Loucy (cell line): ENCODE results near the gene ZNF536.

Source experiments
- H2AFZ ChIP-seq: fragments of 200-600 bp; sonication (generic); 2 replicates; pipeline ENCODE4 v1.6.0; 2016; ENCODE audit warnings: antibody characterized with exemption, mild to moderate bottlenecking, low read length, moderate library complexity
- H3F3A ChIP-seq: fragments of 200-600 bp; 2 replicates; pipeline ENCODE4 v1.6.0; 2016; ENCODE audit warnings: antibody characterized with exemption, low read depth, mild to moderate bottlenecking
- H3K27me3 ChIP-seq: fragments of 200-600 bp; sonication (generic); 2 replicates; pipeline ENCODE4 v1.6.1; 2014; ENCODE audit warnings: low read length, mild to moderate bottlenecking; ENCODE audit not compliant: insufficient read depth, poor library complexity, severe bottlenecking
- H3K36me3 ChIP-seq: fragments of 200-600 bp; sonication (generic); 2 replicates; pipeline ENCODE4 v1.6.1; 2016; ENCODE audit warnings: low read length; ENCODE audit not compliant: insufficient read depth
- H3K4me1 ChIP-seq: fragments of 200-600 bp; sonication (generic); 2 replicates; pipeline ENCODE4 v1.5.1; 2014; ENCODE audit warnings: low read length, mild to moderate bottlenecking; ENCODE audit not compliant: insufficient read depth, poor library complexity, severe bottlenecking
- H3K4me2 ChIP-seq: fragments of 200-600 bp; sonication (generic); 2 replicates; pipeline ENCODE4 v1.6.0; 2014; ENCODE audit warnings: antibody characterized with exemption, low read length, low read depth, mild to moderate bottlenecking; ENCODE audit not compliant: poor library complexity, severe bottlenecking
- H3K4me3 ChIP-seq: fragments of 200-600 bp; sonication (generic); 2 replicates; pipeline ENCODE4 v1.5.1; 2014; ENCODE audit warnings: low read length, mild to moderate bottlenecking, mixed read lengths; ENCODE audit not compliant: poor library complexity, severe bottlenecking
- H3K79me2 ChIP-seq: fragments of 200-600 bp; sonication (generic); 2 replicates; pipeline ENCODE4 v1.6.1; 2014; ENCODE audit warnings: low read length; ENCODE audit not compliant: insufficient read depth
- H3K9ac ChIP-seq: fragments of 200-600 bp; sonication (generic); 2 replicates; pipeline ENCODE4 v1.6.0; 2014; ENCODE audit warnings: mild to moderate bottlenecking, low read depth, low read length, moderate library complexity; ENCODE audit not compliant: poor library complexity, severe bottlenecking
- H3K9me2 ChIP-seq: fragments of 200-600 bp; sonication (generic); replicated peaks from 2 replicates; pipeline ENCODE4 v1.6.1; 2016; ENCODE audit warnings: low read depth, low read length, mixed read lengths
- H3K9me3 ChIP-seq: fragments of 200-600 bp; sonication (generic); 2 replicates; pipeline ENCODE4 v1.6.1; 2014; ENCODE audit warnings: mild to moderate bottlenecking, antibody characterized with exemption, low read length, low read depth; ENCODE audit not compliant: insufficient read depth
- H4K20me1 ChIP-seq: fragments of 200-600 bp; sonication (generic); 2 replicates; pipeline ENCODE4 v1.6.0; 2014; ENCODE audit warnings: antibody characterized with exemption, low read length, mild to moderate bottlenecking; ENCODE audit not compliant: insufficient read depth, poor library complexity, severe bottlenecking
- EZH2phosphoT487 ChIP-seq: fragments of 200-600 bp; IDR thresholded peaks from 2 replicates; pipeline ENCODE4 v1.6.1; 2018; ENCODE audit warnings: antibody characterized with exemption, mild to moderate bottlenecking, moderate library complexity, borderline replicate concordance
- TF ChIP-seq, protein P1 (sequence below): fragments of 200-600 bp; sonication (generic); conservative IDR thresholded peaks from 2 replicates; pipeline ENCODE4 v1.5.1; 2014; ENCODE audit warnings: mild to moderate bottlenecking, antibody characterized with exemption, low read length

The ZNF536 gene

GRCh38 chr19:30593356-30593755, 221.2 kb downstream of the ZNF536 start:
- Histone ChIP-seq H3F3A (no peaks in the 10 kb centered on the region), H3K4me1 (no peaks in the 10 kb centered on the region), H3K4me2 (no peak overlapping the region), H3K4me3 (no peak overlapping the region), H3K36me3 (no peaks in the 10 kb centered on the region), H2AFZ (no peak overlapping the region), H3K9me3 (peaks cover 5% of the 10 kb centered on the region; the same call in 1 of the 2 replicates), H3K79me2 (no peaks in the 10 kb centered on the region), H3K9ac (no peak overlapping the region), H3K9me2 (no peaks in the 10 kb centered on the region), H3K27me3 (no peaks in the 10 kb centered on the region), H4K20me1 (no peaks in the 10 kb centered on the region)
- no peak for TF ChIP-seq EZH2phosphoT487
- TF ChIP-seq, protein P1, sequence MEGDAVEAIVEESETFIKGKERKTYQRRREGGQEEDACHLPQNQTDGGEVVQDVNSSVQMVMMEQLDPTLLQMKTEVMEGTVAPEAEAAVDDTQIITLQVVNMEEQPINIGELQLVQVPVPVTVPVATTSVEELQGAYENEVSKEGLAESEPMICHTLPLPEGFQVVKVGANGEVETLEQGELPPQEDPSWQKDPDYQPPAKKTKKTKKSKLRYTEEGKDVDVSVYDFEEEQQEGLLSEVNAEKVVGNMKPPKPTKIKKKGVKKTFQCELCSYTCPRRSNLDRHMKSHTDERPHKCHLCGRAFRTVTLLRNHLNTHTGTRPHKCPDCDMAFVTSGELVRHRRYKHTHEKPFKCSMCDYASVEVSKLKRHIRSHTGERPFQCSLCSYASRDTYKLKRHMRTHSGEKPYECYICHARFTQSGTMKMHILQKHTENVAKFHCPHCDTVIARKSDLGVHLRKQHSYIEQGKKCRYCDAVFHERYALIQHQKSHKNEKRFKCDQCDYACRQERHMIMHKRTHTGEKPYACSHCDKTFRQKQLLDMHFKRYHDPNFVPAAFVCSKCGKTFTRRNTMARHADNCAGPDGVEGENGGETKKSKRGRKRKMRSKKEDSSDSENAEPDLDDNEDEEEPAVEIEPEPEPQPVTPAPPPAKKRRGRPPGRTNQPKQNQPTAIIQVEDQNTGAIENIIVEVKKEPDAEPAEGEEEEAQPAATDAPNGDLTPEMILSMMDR = no peak

- no peak overlapping the region for H3K9ac ChIP-seq
- no peak overlapping the region for H3K4me2 ChIP-seq
- no peak for TF ChIP-seq EZH2phosphoT487
- TF ChIP-seq, protein P1 = no peak
- peaks cover 5% of the 10 kb centered on the region; the same call in 1 of the 2 replicates for H3K9me3 ChIP-seq
- no peaks in the 10 kb centered on the region for H3K27me3 ChIP-seq
- H3F3A ChIP-seq = no peaks in the 10 kb centered on the region
- H3K79me2 ChIP-seq = no peaks in the 10 kb centered on the region
- no peak overlapping the region for H2AFZ ChIP-seq
- H3K4me3 ChIP-seq = no peak overlapping the region
- no peaks in the 10 kb centered on the region for H3K9me2 ChIP-seq
- H4K20me1 ChIP-seq = no peaks in the 10 kb centered on the region
- no peaks in the 10 kb centered on the region for H3K36me3 ChIP-seq
- H3K4me1 ChIP-seq = no peaks in the 10 kb centered on the region
These were observed 222.0 kb downstream of the ZNF536 start for GRCh38 chr19:30593975-30594745.

- H3K9ac ChIP-seq = no peak overlapping the region
- no peak overlapping the region for H3K4me2 ChIP-seq
- H3K4me1 ChIP-seq = no peaks in the 10 kb centered on the region
- no peak for TF ChIP-seq EZH2phosphoT487
- TF ChIP-seq, protein P1 = no peak
- H3K36me3 ChIP-seq = no peaks in the 10 kb centered on the region
- no peaks in the 10 kb centered on the region for H3K27me3 ChIP-seq
- no peak overlapping the region for H3K4me3 ChIP-seq
- H2AFZ ChIP-seq = no peak overlapping the region
- H4K20me1 ChIP-seq = no peaks in the 10 kb centered on the region
- no peaks in the 10 kb centered on the region for H3F3A ChIP-seq
- H3K9me3 ChIP-seq = peaks cover 5% of the 10 kb centered on the region; the same call in 1 of the 2 replicates
- no peaks in the 10 kb centered on the region for H3K79me2 ChIP-seq
- no peaks in the 10 kb centered on the region for H3K9me2 ChIP-seq
These were observed 224.1 kb downstream of the ZNF536 start for GRCh38 chr19:30596268-30596667.
